GM12865 (cell line): ENCODE measurements around the gene CKS1B.
A peak's percentile ranks its signal among the peaks of the same experiment; 100 is the strongest.

ENCODE experiments used
- DNase-seq: peaks from one replicate; pipeline ENCODE4 v3.0.0; 2010; ENCODE audit warnings: low read depth
- H3K4me3 ChIP-seq: 2 replicates; pipeline ENCODE4 v1.5.1; 2011; ENCODE audit warnings: mild to moderate bottlenecking, low read depth, low read length, control low read depth
- TF ChIP-seq, protein P1 (sequence below): IDR thresholded peaks from 2 replicates; pipeline ENCODE4 v1.5.1; 2011; ENCODE audit warnings: low read length, control low read depth, low read depth, inconsistent platforms; ENCODE audit not compliant: insufficient read depth; ENCODE audit errors: missing control alignments

CKS1B gene

GRCh38 chr1:155003766-155004351 lies 29.4 kb downstream of the CKS1B start:
- H3K4me3 ChIP-seq: peak overlapping the region; percentile 72
- DNase-seq: peak; percentile 86
- TF ChIP-seq, protein P1, sequence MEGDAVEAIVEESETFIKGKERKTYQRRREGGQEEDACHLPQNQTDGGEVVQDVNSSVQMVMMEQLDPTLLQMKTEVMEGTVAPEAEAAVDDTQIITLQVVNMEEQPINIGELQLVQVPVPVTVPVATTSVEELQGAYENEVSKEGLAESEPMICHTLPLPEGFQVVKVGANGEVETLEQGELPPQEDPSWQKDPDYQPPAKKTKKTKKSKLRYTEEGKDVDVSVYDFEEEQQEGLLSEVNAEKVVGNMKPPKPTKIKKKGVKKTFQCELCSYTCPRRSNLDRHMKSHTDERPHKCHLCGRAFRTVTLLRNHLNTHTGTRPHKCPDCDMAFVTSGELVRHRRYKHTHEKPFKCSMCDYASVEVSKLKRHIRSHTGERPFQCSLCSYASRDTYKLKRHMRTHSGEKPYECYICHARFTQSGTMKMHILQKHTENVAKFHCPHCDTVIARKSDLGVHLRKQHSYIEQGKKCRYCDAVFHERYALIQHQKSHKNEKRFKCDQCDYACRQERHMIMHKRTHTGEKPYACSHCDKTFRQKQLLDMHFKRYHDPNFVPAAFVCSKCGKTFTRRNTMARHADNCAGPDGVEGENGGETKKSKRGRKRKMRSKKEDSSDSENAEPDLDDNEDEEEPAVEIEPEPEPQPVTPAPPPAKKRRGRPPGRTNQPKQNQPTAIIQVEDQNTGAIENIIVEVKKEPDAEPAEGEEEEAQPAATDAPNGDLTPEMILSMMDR: no peak

DNA sequence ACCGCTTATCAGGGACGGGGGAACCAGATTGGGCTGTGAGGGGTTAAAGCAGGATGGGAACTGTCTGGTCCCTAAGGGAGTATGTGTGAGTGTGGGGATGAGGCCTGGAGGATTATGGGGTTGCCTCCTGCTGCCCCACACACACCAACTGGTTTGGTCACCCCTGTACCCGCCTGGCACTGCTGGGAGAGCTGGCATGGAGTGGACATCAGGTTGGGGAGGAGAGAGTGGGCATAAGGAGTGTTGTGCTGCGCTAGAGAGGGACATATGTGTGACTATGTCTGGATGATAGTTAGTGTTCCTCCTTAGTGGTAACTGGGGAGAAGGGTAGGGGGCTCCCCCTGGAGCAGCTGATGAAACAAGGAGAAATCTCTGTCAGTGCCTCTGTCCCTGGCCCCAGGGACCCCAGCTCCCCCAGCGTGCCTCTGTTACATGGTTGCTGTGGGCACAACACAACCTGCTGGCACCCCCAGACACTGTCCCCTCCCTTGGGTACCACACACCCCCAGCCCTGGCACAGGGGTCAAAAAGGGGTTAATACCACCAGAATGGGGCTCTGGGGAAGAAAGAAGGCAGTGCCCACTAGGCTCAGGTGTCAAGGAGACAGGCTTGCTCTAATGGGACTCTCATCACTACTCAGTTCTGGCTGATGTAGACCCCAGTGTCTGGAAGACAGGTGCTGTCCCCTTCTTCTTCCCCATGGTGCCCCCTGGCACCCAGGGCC lies 30.0 kb downstream of the CKS1B start:
- TF ChIP-seq, protein P1: no peak
- H3K4me3 ChIP-seq: peak overlapping the region; percentile 72
- DNase-seq: no peak

GRCh38 chr1:155005076-155006011 lies 30.9 kb downstream of the CKS1B start:
- H3K4me3 ChIP-seq: peak overlapping the region; percentile 72
- TF ChIP-seq, protein P1: no peak
- DNase-seq: peak; percentile 41

DNA sequence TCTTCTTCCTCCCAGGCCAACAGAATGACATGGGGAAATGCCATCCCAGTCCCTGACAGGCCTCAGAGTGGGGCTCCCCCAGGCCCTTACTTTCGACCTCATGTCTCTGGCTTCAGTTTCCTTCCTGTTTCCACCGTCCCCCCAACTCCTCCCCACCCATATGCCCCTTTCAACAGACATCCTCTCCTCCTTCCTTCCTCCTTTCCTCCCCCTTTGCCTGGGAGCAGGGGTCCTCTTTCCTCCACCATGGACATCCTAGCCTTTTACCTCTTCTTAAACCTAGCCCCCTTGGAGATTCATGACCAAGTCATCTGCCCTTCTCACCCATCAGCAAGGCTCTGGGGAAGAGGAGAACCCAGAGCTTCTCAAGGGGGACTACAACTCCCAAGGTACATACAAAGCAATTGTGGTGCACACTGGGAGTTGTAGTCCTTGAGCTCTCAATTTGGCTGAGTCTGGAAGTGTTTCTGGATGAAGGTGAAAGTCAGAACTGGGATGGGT lies 32.2 kb downstream of the CKS1B start:
- no peak overlapping the region for H3K4me3 ChIP-seq
- TF ChIP-seq, protein P1: no peak
- DNase-seq: peak; percentile 62

DNA sequence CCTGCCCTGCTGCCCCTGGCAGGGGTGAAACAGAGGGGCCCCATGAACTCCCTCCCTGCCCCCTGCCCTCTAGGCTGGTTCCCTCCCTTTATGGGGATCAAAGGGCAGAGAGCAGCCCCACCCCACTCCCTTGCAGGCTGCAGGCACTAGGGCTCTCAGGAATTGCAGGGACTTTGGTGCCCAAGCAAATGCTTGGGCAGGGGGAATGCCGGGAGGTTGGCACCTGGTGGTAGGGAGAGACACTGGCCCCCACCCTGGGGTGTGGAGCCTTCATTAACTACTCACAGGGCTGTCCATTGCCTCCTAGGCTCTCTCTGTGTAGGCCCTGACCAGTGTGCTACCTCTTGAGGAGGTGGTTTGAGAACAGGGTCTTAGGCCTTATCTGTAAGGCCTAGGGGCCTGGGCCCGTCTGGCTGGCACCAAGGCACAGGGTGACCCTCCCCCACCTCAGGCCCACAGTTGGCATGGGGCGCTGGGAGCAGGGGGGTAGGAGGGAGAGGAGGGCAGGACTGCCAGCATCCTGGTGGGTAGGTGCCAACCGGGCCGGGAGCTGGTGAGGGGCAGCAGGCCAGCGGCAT lies 32.9 kb downstream of the CKS1B start:
- DNase-seq: no peak
- H3K4me3 ChIP-seq: no peak overlapping the region
- TF ChIP-seq, protein P1: no peak
